NB4 (cell line): ENCODE results near the gene SHE.

Experiments
- DNase-seq: peaks from one replicate; pipeline ENCODE4 v3.0.0; 2010; ENCODE audit warnings: low read depth
- H3K4me3 ChIP-seq: one replicate; pipeline ENCODE4 v1.5.1; 2011; ENCODE audit warnings: mild to moderate bottlenecking, low read depth, low read length, moderate library complexity
- MYC ChIP-seq: IDR thresholded peaks from 2 replicates; pipeline ENCODE4 v1.6.1; 2011; ENCODE audit warnings: low read depth, low read length
- POLR2A ChIP-seq: IDR thresholded peaks from 2 replicates; pipeline ENCODE4 v1.6.1; 2011; ENCODE audit warnings: mild to moderate bottlenecking; ENCODE audit not compliant: insufficient read length; ENCODE audit errors: extremely low read depth
- TF ChIP-seq, protein P1 (sequence below): IDR thresholded peaks from 2 replicates; pipeline ENCODE4 v1.6.1; 2011; ENCODE audit warnings: low read depth, low read length
- TF ChIP-seq, protein P2 (sequence below): IDR thresholded peaks from one replicate; pipeline ENCODE4 v1.5.1; 2012; ENCODE audit warnings: low read depth, low read length

Gene SHE

DNA sequence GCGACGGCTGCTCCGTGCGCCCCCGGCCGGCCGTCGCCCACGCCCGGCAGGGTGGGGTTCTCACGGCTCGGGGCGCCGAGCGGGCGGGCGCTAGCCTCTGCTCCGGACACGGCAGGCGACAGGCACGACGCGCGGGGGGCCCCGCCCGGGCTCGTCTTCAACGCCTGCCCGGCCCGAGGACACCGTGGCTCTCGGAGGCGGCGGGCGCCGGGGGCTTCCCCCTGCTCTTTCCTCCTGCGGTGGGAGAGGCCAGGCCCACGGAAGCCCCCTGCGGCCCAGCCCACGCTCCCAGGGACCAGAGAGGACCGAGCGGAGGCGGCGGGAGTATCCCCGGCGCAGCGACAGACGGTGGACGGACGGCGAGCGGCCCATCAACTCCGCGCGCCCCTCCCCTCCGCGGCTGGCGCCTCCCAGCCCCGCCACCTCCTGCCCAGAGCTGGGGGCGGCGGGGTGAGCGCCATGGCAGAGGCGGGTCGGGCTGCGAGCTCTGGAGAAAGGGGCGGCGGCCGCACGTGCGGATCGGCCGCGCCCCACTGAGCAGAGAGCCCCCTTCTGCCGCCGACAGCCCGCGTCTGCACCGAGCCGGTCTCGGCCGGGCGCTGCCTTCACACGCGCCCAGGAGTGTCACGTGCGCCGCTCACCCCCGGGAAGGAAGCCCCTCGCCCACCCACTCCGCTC is at the start of gene SHE, which contains the start of gene TDRD10:
TSS of gene SHE (minus strand) at position 347 of the 678 bp plus-strand sequence. CDS start 386 bp downstream, outside the sequence.
TSS of gene TDRD10 (plus strand) at position 154 of the 678 bp plus-strand sequence. CDS start 4,685 bp downstream, outside the sequence.
- no peak within 1 kb of the TSS for H3K4me3 ChIP-seq
- DNase-seq, result no peak

DNA sequence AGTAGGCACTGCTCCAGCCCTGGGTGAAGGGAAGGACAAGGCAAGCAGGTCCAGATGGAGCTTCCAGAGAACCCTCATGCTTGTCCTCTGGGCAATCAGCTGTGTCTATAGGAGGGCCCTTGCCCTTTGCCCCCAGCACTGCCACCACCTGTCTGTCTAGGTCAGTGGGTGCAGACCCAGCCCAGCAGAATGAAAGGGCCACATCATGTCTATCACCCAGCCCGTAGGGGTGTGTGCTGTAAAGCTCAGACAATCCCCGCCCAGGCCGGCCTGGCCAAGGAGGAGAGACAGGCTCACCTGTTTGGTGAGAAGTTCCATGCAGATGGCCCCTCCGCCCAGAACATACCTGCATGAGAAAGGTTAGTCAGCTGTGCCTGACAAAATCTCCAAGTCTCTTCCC is 49.3 kb upstream of the SHE start:
- no peak for DNase-seq
- no peak overlapping the region for H3K4me3 ChIP-seq
- TF ChIP-seq, protein P1, sequence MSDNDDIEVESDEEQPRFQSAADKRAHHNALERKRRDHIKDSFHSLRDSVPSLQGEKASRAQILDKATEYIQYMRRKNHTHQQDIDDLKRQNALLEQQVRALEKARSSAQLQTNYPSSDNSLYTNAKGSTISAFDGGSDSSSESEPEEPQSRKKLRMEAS, result no peak
- TF ChIP-seq, protein P2, sequence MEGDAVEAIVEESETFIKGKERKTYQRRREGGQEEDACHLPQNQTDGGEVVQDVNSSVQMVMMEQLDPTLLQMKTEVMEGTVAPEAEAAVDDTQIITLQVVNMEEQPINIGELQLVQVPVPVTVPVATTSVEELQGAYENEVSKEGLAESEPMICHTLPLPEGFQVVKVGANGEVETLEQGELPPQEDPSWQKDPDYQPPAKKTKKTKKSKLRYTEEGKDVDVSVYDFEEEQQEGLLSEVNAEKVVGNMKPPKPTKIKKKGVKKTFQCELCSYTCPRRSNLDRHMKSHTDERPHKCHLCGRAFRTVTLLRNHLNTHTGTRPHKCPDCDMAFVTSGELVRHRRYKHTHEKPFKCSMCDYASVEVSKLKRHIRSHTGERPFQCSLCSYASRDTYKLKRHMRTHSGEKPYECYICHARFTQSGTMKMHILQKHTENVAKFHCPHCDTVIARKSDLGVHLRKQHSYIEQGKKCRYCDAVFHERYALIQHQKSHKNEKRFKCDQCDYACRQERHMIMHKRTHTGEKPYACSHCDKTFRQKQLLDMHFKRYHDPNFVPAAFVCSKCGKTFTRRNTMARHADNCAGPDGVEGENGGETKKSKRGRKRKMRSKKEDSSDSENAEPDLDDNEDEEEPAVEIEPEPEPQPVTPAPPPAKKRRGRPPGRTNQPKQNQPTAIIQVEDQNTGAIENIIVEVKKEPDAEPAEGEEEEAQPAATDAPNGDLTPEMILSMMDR, result no peak
- TF ChIP-seq POLR2A, result no peak
- TF ChIP-seq MYC, result no peak

More for the DNA sequence above, at the start of gene SHE, which contains the start of gene TDRD10:
- TF ChIP-seq, protein P2, result no peak
- TF ChIP-seq MYC (no peak), POLR2A (no peak)
- TF ChIP-seq, protein P1, result no peak

DNA sequence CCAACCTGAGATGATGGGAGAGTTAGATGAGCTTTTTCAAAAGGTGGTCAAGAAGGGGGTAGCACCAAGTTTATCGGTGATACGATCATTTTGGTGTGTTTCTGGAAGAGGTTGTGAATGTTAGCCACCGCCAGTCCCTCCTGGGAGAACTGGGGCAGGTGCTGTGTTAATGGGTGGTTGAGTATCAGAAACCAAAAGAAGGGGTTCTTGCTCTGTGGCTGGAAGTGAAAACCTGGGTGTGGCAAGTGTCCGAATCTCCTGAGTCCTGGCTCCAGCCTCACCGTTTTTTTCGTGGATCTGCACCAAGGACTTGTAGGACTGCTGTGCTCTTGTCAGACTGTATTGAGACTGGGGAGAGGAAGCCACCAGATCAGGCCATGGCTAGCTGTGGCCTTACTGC is 48.4 kb upstream of the SHE start:
- no peak for DNase-seq
- H3K4me3 ChIP-seq, result no peak overlapping the region
- TF ChIP-seq MYC (no peak), POLR2A (no peak)
- TF ChIP-seq, protein P2, result no peak

DNA sequence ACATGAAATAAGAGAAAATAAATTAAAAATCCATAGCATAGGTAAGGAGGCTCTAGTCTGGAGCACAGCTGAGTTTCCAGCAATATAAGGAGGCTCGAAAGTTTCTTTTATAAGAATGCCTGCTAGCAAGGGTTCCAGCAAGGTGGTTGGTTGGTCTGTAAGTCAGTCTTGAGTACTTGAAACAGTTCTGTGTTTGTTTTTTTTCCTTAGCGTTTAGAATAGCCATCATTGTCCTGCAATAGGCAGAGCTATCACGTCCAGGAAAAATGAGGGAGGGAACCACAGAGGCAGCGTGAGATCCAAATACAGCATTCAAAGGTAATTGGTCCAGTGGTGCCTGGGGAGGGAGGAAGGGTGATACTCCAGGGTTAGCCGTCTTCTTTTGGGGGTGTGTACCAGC is 47.9 kb upstream of the SHE start:
- TF ChIP-seq, protein P2, result no peak
- TF ChIP-seq, protein P1, result no peak
- no peak for TF ChIP-seq MYC
- no peak for TF ChIP-seq POLR2A
- no peak overlapping the region for H3K4me3 ChIP-seq
- DNase-seq, result no peak

DNA sequence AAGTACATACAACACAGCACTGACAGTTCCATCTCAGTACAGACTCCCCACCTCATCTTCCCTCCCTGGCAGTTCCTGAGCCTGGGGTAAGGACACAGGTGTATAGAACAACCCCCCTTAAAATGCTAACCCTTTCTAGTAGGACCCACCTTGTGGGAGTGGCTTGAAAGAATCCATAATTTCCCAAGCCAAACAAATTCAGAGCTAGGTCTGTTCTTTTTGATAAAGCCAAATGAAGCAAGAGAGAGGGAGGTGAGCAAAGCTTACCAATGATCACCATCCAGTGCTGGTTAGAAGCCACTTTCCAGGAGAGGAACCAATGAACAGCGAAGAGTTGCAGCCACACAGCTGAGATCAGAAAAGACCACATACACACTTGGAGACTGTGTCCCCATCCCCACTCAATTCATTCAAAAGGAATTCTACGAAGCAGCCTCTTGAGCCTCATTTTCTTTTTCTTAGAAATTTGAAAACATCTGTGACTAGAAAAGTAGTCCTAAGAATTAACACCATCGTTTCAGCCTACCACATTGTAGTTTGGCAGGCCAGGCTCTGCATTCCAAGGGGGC is 47.1 kb upstream of the SHE start:
- TF ChIP-seq, protein P2, result no peak
- peak overlapping the region; percentile 13 for H3K4me3 ChIP-seq
- no peak for DNase-seq

DNA sequence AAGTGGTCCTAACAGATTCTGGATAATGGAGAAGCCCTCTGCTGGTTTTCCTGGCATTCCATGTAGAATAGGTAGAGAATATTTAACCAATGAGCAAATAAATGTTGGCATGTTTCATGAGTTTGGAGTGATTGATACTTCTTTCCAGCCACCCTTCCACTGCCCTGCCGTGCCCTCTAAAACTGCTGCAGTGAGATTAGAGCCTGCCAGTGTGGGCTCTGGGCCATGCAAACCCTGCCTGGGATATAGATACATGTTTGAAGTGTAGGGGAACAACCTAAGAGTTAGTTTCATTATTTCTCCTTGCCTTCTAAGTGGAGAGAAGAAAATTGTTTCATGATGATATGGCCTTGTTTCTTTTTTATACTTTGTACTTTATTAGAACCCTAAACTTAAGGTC is 45.8 kb upstream of the SHE start:
- DNase-seq, result no peak
- H3K4me3 ChIP-seq, result no peak overlapping the region
- TF ChIP-seq MYC, result no peak
- TF ChIP-seq, protein P2, result no peak
- TF ChIP-seq POLR2A, result no peak
- TF ChIP-seq, protein P1, result no peak
